ENCODE data around the gene CNKSR3.
"Not testable (repeated sequence)": the region's sequence is repeated elsewhere in the genome, so short reads cannot be mapped to it uniquely, and the experiment has no call there.

CNKSR3 gene
- total RNA-seq, result 0 to 0.28 reads per million in 2 donors

- DNase-seq, result no peak
Measured at GRCh38 chr6:154510144-154510905, at the start of gene CNKSR3. Gene CNKSR3, minus strand, starts transcription at chr6:154510685. Its CDS starts 571 bp downstream, at chr6:154510114.

DNA sequence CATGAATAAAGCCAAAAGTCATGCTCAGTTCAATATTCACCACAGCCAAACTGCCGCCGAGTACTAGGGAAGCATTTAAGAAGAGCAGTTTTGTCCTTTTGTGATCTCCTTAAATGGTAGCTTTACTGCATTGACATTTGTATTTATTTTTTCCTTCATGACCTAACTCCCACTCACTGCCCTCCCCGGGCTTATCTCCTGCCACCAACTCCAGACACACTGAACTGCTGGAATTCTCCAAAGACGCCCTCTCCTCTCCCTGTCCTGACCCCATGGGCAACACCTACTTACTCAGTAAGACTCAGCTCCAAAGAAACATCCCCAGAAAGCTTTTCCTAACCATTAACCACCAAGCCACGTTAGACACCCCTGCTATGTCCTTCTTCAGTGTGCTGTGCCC lies 48.5 kb upstream of the CNKSR3 start:
- DNase-seq, result no peak

DNA sequence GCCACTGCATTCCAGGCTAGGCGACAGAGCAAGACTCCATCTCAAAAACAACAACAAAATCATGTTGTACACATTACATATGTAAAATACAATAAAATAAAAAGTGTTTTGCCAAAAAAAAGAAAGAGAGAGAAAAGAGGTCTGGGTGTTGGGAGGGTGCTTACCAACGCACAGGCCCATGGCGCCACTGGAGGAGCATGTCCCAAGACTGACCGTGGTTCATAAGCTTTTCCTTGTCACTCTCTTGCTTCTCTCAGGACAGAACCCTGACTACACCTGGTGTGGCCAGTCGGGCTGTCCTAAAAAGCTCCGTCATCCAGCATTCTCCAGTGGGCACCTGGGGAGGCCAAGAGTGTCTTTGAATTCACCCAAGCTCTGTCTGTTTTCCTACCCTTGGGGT lies 48.0 kb upstream of the CNKSR3 start:
- DNase-seq, result no peak

DNA sequence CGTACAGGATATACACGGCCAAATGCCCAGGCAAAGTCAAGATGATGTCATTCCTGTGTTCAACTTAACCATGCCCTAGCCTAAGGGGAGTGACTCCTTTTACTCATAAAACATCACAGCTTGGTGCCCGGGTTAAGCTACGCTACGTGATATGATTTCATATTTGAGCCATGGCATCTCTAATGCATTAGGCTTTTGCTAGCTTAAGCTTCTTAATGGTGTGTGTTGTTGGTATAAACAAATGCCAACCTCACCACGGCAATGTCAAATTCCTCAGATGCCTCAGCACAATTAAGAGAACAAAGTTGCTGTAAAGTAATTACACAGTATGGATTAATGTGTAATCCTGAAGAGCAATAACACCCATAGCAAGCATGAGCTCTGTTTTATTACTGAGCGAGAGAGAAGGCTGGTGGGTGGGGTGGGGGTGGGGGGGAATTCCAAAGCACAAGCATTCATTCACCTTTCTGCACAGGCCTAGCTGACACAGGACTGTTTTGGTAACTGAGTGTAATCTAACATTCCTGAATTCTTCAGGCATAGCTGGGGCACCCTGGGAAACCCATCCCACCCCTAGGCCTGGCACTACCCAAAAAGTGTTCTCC lies 44.7 kb upstream of the CNKSR3 start:
- DNase-seq, result no peak

DNA sequence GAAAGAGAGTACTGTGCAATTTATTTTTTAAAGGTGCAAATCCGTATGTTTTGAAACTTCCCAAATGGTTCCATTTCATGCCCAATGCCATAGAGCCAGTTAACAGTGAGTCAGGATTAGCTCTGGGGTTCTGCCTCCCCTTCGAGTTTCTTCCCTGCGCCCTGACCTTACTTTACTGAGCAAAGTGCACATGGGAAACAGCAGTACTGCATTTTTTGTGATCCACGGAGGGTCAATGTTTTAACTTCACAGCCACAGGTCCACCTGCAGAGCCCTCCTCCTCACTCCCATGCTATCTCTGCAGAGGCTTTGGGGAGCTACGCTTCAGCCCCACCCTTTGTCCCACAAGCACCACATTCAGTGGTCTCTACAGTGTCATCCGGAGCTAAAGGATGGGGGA lies 44.0 kb upstream of the CNKSR3 start:
- no peak for DNase-seq

DNA sequence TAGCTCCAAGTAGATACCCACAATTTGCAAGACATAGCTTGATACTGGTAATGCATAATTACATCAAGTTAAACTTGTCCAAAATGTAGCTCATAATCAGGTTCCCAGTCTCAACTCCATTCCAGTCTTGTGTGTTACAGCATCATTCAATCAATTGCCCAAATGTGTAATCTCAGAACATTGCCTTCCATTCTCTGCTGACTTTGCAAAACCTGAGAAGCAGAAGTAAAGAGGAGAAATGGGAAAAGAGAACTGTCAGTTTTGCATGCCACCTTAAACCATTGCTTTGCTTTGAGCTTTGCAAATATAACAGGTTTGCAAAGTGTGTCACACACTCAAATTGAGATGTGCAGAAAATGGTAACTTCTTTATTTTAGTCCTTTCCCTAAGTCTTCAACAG lies 40.3 kb upstream of the CNKSR3 start:
- no peak for DNase-seq

DNA sequence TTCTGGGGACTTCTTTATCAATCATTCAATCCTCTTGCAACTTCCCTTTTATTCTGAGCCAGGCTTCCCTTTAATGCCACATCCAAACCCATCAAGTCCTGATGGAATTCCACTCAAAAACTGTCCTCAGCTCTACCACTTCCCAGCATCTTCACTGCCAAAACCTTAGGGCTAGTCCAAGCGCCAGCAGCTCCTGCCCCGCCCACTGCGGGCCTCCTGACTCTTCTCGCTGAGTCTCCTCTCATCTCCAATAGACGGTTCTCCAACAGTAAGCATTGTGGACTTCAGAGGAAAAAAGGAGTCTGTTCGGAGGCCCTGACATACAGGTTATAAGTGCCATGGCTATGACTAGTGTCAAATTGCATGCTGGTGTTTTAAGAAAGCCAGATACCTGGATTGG lies 38.7 kb upstream of the CNKSR3 start:
- no peak for DNase-seq

GRCh38 chr6:154548130-154548830 lies 37.8 kb upstream of the CNKSR3 start:
- no peak for DNase-seq

DNA sequence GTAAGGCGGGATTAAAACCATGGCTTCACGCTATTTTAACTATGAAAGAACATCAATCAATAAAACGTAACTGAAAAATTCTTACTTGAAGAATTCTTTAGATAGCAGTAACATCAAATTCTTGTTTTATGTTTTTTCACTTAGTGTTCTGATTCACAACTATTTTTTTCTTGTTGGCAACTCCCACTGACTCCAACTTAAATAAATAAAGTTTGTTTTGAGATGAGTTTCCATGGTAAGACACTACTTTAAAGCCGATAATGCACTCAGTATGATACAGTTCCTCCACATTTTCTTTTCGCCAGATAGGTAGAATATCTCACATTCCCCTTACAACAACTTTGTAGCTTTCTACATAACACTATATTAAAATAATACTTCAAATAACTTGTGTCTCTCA lies 33.1 kb upstream of the CNKSR3 start:
- DNase-seq, result no peak

DNA sequence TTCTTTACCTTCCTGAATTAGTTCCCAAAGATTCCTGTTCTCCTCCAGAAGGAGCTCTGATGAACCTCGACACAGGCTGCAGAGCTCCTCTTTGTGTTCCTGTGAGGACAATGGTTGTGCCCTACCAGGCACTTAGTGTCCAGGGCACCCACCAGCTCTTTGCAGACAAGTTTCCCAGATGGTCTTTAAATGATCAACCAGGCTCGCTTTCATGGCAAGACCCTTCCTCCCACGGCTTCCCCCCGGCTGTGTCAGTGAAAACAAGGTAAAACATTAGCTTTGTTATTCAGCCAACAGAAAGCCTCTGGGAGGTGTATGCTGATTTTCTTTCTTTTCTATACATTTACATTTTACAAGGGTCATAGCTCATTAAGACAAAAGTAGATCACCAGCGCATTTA lies 32.3 kb upstream of the CNKSR3 start:
- no peak for DNase-seq

- not testable (repeated sequence) for DNase-seq
Measured at GRCh38 chr6:154541837-154542236, 31.4 kb upstream of the CNKSR3 start.

DNA sequence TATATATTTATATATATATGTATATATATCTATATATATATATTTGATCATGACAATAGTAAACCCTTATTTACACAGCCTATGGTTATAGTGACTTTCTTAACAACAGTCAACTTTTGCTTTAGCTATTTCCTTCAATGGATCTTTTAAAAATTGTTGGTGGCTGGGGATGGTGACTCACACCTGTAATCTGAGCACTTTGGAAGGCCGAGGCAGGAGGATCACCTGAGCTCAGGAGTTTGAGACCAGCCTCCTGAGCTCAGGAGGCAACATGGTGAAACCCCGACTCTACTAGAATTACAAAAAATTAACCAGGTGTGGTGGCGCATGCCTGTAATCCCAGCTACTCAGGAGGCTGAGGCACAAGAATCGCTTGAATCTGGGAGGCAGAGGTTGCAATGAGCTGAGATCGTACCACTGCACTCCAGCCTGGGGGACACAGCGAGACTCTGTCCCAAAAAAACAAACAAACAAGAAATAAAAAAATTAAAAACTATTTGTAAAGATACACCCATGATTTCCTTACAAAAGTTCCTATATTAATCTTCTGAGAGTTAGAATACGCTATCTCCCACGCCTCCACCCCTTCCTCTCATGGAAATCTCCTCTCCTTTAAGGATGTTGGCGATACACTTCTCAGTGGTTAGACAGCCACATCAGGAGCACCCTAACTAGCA lies 29.2 kb upstream of the CNKSR3 start:
- DNase-seq, result no peak

DNA sequence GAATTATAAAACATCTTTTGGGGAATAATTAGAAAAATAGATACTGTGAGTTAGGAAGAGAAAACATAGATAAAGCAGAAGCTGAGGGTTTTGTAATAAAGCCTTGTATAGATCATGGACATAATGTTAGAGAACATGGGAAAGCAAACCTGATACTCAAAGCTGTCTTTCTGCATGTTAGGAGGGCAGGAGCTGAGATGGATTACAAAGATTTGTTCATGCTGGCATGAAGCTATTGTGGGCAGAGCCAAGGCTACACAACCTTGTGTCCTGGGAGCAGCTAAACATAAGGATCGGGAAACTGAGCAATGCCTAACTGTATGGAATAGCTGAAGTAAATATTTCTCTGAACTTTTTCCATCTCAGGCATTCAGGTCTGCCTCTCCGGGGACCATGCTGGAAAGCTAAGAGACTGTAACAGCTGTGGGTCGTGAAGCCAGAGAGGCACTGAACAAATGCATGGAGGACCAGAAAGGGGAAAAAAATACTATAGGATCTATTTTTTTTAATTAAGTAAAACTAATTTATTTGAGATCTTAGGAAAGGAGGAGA lies 28.2 kb upstream of the CNKSR3 start:
- no peak for DNase-seq

DNA sequence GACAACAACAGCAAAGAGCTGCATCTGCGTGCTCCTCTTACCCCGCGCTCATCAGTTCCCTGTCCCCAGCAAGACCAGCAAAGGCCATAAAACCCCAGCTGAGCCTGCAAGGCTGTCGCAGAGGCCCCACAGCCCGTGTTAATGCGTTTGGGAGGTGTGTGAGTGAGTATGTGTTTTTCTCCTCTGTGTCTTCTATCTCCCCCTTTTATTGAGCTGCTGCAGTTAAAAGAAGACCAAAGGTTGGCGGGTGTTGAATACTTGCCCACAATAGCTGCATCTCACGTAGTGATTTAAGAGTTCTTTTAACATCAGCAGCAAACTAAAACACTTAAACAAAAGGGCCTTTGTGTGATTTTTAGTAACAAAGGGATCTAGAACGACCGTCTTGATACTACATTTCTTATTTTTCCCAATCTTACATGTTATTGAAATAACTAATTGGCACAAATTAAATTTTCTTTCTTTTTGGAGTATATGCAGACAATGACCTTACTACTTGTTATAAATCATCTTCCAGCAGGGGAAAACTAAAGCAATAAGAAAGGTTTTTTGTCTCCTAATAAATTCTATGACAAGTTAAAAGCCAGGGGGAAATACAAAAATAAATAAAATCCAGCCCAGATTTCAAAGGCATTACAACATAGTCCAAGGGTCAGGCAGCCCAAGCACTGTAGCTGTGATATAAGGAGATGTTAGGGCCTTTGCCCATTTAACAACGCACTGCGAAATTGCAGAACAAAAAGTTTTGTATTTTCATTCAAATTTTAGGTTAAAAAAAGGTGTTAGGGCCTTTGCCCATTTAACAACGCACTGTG lies 27.2 kb upstream of the CNKSR3 start:
- DNase-seq, result no peak

- DNase-seq, result no peak
Measured at GRCh38 chr6:154536999-154537398, 26.5 kb upstream of the CNKSR3 start.

- no peak for DNase-seq
Measured at GRCh38 chr6:154536255-154536654, 25.8 kb upstream of the CNKSR3 start.

- DNase-seq, result no peak
Measured at GRCh38 chr6:154535851-154536250, 25.4 kb upstream of the CNKSR3 start.

DNA sequence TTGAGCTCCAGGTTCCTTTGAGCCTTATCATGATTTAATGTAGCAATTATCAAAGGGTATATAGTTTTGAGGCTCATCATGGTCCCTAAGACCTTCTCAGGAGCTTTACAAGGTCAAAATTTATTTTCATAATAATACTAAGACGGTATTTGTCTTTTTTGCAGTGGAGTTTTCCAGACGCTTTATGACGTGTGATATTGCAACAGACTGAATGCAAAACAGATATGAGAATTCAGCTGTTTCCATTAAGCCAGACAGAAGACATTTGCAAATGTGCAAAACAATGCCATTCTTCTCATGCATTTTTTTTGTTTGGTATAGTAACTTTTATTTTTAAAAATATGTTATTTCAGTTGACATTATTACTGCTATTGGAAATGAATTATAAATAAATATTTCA lies 24.7 kb upstream of the CNKSR3 start:
- DNase-seq, result no peak

DNA sequence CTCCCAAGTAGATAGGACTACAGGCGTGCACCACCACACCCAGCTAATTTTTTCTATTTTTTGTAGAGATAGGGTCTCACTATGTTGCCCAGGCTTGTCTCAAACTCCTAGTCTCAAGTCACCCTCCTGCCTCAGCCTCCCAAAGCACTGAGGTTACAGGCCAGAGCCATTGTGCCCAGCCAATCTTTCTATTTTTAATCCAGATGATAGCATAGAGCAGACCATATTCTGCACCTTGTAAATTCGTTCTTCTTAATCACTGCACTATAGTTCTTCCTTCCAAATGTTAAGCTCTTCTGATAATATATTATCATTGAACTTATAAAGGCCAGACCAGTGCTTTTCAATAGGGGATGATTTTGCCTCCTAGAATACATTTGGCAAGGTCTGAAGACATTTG lies 24.0 kb upstream of the CNKSR3 start:
- no peak for DNase-seq

DNA sequence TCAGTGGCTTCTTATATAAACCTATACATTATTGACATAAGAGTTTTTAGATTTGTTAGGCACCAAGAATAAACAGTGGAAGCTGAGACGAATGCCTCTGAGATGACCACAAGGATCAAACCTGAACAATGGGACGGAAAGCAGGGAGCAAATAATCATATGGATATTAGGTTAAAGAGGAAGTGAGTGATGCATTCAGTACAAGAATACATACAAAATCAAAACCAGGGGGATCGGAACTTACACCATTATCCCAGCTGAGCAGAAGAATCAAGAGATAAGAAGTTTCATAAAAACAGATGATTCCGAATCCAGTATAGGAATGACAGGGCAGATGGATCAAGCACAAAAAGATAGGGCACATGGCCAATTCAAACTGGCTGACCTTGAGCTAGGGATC lies 21.9 kb upstream of the CNKSR3 start:
- DNase-seq, result no peak

GRCh38 chr6:154529957-154530356 lies 19.5 kb upstream of the CNKSR3 start:
- DNase-seq, result no peak

DNA sequence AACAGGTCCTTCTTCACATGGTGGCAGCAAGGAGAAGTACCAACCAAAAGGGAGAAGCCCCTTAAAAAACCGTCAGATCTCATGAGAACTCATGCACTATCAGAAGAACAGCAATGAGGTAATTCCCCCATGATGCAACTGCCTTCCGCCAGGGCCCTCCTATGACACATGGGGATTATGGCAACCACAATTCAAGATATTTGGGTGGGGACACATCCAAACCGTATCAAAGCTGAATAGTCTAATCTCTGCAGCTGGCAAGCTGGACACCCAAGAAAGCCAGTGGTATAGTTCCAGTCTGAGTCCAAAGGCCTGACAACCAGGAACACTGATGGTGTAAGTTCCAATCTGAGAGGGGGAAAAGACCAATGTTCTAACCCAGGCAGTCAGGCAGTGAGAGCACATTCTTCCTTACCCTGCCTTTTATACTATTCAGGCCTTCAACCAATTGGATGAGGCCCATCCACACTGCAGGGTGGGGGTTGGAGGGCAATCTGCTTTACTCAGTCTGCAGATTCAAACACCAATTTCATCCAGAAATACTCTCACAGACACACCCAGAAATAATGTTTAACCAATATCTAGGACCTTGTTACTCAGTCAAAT lies 17.9 kb upstream of the CNKSR3 start:
- no peak for DNase-seq
